ENCODE results near the gene TAS2R20.
"Not testable (repeated sequence)": the region's sequence is repeated elsewhere in the genome, so short reads cannot be mapped to it uniquely, and the experiment has no call there.

TAS2R20 gene

GRCh38 chr12:10998204-10998603, at the start of gene TAS2R20:
TSS of gene TAS2R20 (minus strand) at chr12:10998304. CDS start at chr12:10997875, 429 bp downstream.
- no peak for DNase-seq (ENCODE audit: low read depth in 2 of 2)

DNA sequence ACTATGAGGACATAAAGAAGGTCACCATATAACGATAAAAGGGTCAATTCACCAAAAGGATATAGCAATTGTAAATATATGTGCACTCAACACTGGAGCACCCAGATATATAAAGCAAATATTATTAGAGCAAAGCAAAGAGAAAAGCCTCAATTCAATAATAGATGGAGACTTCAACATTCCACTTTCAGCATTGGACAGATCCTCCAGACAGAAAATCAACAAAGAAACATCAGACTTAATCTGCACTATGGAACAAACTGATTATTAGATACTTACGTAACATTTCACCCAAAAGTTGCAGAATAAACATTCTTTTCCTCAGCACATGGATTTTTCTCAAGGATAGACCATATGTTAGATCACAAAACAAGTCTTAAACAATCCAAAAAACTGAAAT, 43.3 kb upstream of the TAS2R20 start:
- not testable (repeated sequence) for DNase-seq (ENCODE audit: low read depth in 2 of 2)

GRCh38 chr12:11040162-11040561, 42.1 kb upstream of the TAS2R20 start:
- no peak for DNase-seq (ENCODE audit: low read depth in 2 of 2)

- DNase-seq (ENCODE audit: low read depth in 2 of 2): no peak
Observed at GRCh38 chr12:11039171-11039570, 41.1 kb upstream of the TAS2R20 start.

DNA sequence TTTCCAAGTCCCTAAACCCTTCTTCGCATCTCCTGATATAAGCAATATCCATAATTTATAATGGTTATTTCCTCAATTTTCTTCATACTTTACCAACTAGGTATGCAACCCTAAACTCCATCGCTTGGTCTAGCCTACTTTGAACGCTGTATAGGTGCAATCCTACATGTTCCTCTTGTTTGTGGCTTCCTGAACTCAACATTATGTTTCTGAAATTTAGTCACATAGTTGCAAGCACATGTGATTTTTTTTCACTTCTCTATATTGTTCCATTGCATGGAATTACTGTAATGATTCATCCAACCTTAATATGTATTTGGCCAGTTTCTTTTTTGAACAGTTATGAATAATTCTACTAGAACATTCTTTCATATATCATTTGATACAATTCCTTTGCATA, 35.9 kb upstream of the TAS2R20 start:
- DNase-seq (ENCODE audit: low read depth in 2 of 2): not testable (repeated sequence)

GRCh38 chr12:11031307-11031706, 33.2 kb upstream of the TAS2R20 start, which contains the start of gene TAS2R31:
TSS of gene TAS2R31 (minus strand) at chr12:11031407. CDS start at chr12:11031335, 72 bp downstream.
- DNase-seq (ENCODE audit: low read depth in 2 of 2): no peak

GRCh38 chr12:11026118-11026517, 28.0 kb upstream of the TAS2R20 start:
- no peak for DNase-seq (ENCODE audit: low read depth in 2 of 2)

DNA sequence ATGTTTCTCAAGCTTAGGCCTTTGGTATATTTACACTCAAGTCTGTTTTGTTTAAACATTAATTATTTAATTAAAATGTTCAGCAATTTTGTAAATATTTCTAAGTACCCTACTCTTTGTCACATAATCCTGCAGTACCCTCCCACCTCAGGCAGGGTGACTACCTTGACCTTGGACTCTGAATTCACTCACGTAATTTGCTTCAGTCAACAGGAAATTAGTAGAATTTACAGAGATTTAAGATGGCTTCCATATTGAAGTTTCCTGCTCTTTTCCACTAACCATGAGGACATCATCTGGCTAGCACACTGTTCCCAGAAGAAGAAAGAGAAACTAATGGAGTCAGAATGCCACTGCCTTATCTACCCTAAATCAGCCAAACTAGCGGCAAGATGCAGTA, 25.3 kb upstream of the TAS2R20 start:
- DNase-seq (ENCODE audit: low read depth in 2 of 2): no peak

DNA sequence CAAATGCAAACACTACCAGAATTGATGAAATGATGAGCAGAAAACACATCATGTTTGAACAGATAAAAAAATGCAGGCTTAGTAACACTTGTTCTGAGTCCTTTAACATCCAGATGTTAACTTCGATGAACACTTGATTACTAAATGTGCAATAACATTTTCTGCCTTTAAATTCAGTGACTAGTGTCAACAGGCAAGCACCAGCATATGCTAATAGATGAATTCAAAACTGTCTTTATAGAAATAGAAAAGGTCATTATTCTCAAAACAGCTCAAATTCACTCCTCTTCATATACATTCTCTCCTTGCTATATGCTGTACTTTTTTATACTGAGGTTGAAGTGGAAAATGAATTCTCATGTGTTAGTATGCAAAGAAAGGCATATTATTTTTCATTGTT, 24.4 kb upstream of the TAS2R20 start, which contains the start of gene TAS2R19:
Gene TAS2R19, minus strand, starts transcription at position 101 of the 400 bp plus-strand sequence. Its CDS starts 49 bp downstream, at position 52.
- no peak for DNase-seq (ENCODE audit: low read depth in 2 of 2)

GRCh38 chr12:11016937-11017336, 18.8 kb upstream of the TAS2R20 start:
- no peak for DNase-seq (ENCODE audit: low read depth in 2 of 2)

- no peak for DNase-seq (ENCODE audit: low read depth in 2 of 2)
Observed at GRCh38 chr12:11015775-11016430, 17.8 kb upstream of the TAS2R20 start.

DNA sequence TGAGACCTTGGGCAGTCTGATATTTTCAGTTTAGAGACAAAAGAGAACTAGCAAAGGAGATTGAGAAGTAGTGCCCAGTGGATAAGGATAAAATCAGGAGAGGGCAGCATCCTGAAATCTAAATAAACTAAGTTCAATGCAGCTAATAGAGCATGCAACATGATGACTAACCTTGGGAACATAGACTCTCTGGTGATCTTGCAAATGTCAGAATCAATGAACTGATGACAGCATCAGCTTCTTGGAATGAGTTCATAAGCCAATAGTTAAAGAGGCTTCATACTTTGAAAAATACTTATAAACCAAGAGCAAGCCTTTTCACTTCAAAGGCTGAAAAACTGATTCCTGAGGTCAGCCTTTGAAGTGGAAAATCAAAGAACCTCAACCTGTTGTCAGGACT, 16.1 kb upstream of the TAS2R20 start:
- no peak for DNase-seq (ENCODE audit: low read depth in 2 of 2)

DNA sequence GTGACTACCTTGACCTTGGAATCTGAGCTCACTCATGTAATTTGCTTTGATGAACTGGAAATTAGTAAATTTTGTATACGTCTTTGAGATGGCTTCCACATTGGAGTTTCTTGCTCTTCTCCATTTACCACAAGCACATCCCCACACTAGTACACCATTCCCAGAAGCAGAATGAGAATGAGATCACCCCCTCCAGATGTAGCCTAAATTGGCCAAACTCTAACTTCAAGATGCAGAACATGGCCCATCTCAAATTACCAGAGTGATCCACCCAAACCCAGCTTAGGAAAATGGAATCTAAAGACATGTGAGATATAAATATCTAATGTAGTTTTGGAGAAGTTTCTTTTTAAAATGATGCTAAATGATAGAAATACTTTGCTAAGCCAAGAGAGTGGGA, 9.5 kb upstream of the TAS2R20 start:
- DNase-seq (ENCODE audit: low read depth in 2 of 2): no peak

GRCh38 chr12:10994307-10994706, 3.8 kb downstream of the TAS2R20 start:
- DNase-seq (ENCODE audit: low read depth in 2 of 2): no peak

DNA sequence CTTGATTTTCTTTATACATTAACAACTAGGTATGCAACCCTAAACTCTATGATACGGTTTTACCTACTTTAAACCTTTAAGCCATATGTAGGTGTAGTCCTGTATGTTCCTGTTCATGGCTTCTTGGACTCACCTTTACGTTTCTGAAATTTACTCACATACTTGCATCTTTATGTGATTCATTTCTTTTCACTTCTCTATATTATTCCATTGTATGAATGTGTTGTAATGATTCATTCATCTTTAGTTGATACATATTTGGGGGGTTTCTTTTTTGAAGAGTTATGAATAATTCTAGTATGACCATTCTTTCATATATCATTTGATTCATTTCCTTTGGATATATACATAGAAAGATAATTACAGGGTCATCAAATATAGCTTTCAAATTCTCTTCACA, 9.0 kb downstream of the TAS2R20 start:
- no peak for DNase-seq (ENCODE audit: low read depth in 2 of 2)

GRCh38 chr12:10986812-10987211, 11.3 kb downstream of the TAS2R20 start, which contains the start of gene TAS2R50:
TSS of gene TAS2R50 (minus strand) at chr12:10986912. CDS start at chr12:10986860, 52 bp downstream.
- DNase-seq (ENCODE audit: low read depth in 2 of 2): no peak

GRCh38 chr12:10982244-10982643, 15.9 kb downstream of the TAS2R20 start:
- peak in 1 of 2 donors; percentile 12 for DNase-seq (ENCODE audit: low read depth in 2 of 2)

- DNase-seq (ENCODE audit: low read depth in 2 of 2): no peak
Observed at GRCh38 chr12:10974965-10975364, 23.1 kb downstream of the TAS2R20 start.

DNA sequence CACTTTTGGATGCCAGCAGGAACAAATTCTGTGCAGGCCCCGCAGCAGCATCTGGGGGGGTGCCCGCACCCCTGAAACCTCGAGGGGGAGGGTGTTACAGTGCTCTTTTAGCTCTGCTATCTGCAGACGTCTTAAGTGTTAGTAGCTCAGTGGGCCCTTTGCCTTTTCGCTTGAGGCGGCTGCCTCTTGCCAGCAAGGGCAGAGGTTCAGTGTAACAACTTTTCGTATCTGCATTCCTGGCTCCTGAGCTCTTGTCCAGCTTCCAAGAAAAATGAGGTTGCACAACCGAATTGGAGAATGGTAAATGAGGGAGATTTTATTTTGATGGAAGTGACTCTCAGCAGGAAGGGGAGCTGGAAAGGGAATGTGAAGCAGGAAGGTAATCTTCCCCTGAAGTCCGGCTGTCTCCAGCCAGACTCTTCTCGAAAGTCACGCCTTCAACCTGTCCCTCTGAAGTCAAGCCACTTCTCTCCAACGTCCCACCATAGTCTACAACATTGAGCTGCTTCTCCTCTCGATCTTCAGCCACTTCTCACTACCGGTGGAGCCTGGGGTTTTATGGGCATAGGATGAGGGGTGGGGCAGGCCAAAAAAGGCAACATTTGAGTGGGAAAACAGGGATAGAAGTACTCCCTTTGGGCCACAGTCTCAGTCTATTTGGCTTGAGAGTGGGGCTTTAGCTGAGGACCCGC, 29.2 kb downstream of the TAS2R20 start:
- DNase-seq (ENCODE audit: low read depth in 2 of 2): no peak

DNA sequence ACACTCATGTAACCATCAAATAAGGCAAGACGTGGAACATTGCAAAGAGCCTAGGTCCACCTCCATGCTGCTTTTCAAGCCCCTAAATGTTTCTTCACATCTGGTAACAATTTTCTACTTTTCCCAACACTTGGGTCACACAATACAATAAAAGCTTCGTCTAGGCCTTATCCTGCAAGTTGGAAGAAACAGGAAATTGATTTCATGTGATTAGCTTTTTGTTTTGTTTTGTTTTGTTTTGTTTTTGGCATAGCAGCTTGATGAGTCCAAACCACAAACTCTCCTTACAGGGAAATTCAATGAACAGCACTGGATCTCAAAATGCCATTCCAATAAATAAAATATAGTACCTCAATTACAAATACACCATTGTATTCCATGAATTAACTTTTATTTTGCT, 30.7 kb downstream of the TAS2R20 start:
- no peak for DNase-seq (ENCODE audit: low read depth in 2 of 2)

- no peak for DNase-seq (ENCODE audit: low read depth in 2 of 2)
Observed at GRCh38 chr12:10966314-10966713, 31.8 kb downstream of the TAS2R20 start.

GRCh38 chr12:10965476-10965875, 32.6 kb downstream of the TAS2R20 start:
- DNase-seq (ENCODE audit: low read depth in 2 of 2): no peak

- DNase-seq (ENCODE audit: low read depth in 2 of 2): no peak
Observed at GRCh38 chr12:10960211-10960610, 37.9 kb downstream of the TAS2R20 start.
